ENCODE measurements around the gene RAI2.

Gene RAI2

GRCh38 chrX:17829566-17829965, 31.5 kb downstream of the RAI2 start:
- H3K27me3 Mint-ChIP-seq (ENCODE audit: low read depth) = peaks cover 8% of the 10 kb centered on the region
- H3K36me3 Mint-ChIP-seq (ENCODE audit: low read depth) = no peaks in the 10 kb centered on the region
- H3K4me3 Mint-ChIP-seq = no peak overlapping the region
- peaks cover 33% of the 10 kb centered on the region for H3K4me1 Mint-ChIP-seq
- H3K9me3 Mint-ChIP-seq = peaks cover 4% of the 10 kb centered on the region
- H3K27ac Mint-ChIP-seq = peak overlapping the region in 1 of 3 experiments; percentile 6
- no peak for TF ChIP-seq CTCF (IDR thresholded peaks at IDR 0.05; ENCODE audit: unreplicated experiment in 3 of 3)

- TF ChIP-seq CTCF (IDR thresholded peaks at IDR 0.05; ENCODE audit: unreplicated experiment in 3 of 3) = no peak
- Mint-ChIP-seq H3K27ac (no peak overlapping the region), H3K27me3 (ENCODE audit: low read depth) (peaks cover 8% of the 10 kb centered on the region), H3K4me3 (no peak overlapping the region), H3K36me3 (ENCODE audit: low read depth) (no peaks in the 10 kb centered on the region), H3K4me1 (peaks cover 21% of the 10 kb centered on the region), H3K9me3 (peaks cover 4% of the 10 kb centered on the region)
Measured at GRCh38 chrX:17828171-17828570, 32.9 kb downstream of the RAI2 start.

GRCh38 chrX:17826609-17827496, 34.2 kb downstream of the RAI2 start:
- H3K4me3 Mint-ChIP-seq = no peak overlapping the region
- H3K9me3 Mint-ChIP-seq = peaks cover 4% of the 10 kb centered on the region
- H3K27ac Mint-ChIP-seq = no peak overlapping the region
- no peak for TF ChIP-seq CTCF (IDR thresholded peaks at IDR 0.05; ENCODE audit: unreplicated experiment in 3 of 3)
- H3K27me3 Mint-ChIP-seq (ENCODE audit: low read depth) = peaks cover 8% of the 10 kb centered on the region
- H3K4me1 Mint-ChIP-seq = peaks cover 21% of the 10 kb centered on the region
- no peaks in the 10 kb centered on the region for H3K36me3 Mint-ChIP-seq (ENCODE audit: low read depth)

GRCh38 chrX:17824980-17825379, 36.1 kb downstream of the RAI2 start:
- Mint-ChIP-seq H3K27ac (peak overlapping the region in 1 of 3 experiments; percentile 35), H3K36me3 (ENCODE audit: low read depth) (no peaks in the 10 kb centered on the region), H3K4me1 (peaks cover 16% of the 10 kb centered on the region), H3K9me3 (peaks cover 4% of the 10 kb centered on the region), H3K27me3 (ENCODE audit: low read depth) (peaks cover 10% of the 10 kb centered on the region), H3K4me3 (no peak overlapping the region)
- no peak for TF ChIP-seq CTCF (IDR thresholded peaks at IDR 0.05; ENCODE audit: unreplicated experiment in 3 of 3)

GRCh38 chrX:17822351-17822750, 38.7 kb downstream of the RAI2 start:
- H3K27me3 Mint-ChIP-seq (ENCODE audit: low read depth) = peaks cover 4% of the 10 kb centered on the region
- H3K9me3 Mint-ChIP-seq = peaks cover 4% of the 10 kb centered on the region
- H3K27ac Mint-ChIP-seq = no peak overlapping the region
- no peak overlapping the region for H3K4me3 Mint-ChIP-seq
- H3K36me3 Mint-ChIP-seq (ENCODE audit: low read depth) = no peaks in the 10 kb centered on the region
- no peak for TF ChIP-seq CTCF (IDR thresholded peaks at IDR 0.05; ENCODE audit: unreplicated experiment in 3 of 3)
- peaks cover 15% of the 10 kb centered on the region for H3K4me1 Mint-ChIP-seq

GRCh38 chrX:17820100-17820499, 41.0 kb downstream of the RAI2 start:
- Mint-ChIP-seq H3K4me3 (no peak overlapping the region), H3K9me3 (no peaks in the 10 kb centered on the region), H3K27me3 (ENCODE audit: low read depth) (peaks cover 8% of the 10 kb centered on the region)

More at GRCh38 chrX:17820100-17820499, 41.0 kb downstream of the RAI2 start:
- TF ChIP-seq CTCF (IDR thresholded peaks at IDR 0.05; ENCODE audit: unreplicated experiment in 3 of 3) = no peak
- Mint-ChIP-seq H3K4me1 (peaks cover 17% of the 10 kb centered on the region), H3K36me3 (ENCODE audit: low read depth) (no peaks in the 10 kb centered on the region), H3K27ac (no peak overlapping the region)

All from nephron (organoid).